GM12872 (cell line): ENCODE data around the gene WDR7.

Experiments
- CTCF ChIP-seq: IDR thresholded peaks from 3 replicates; pipeline ENCODE4 v1.5.1; 2011; ENCODE audit warnings: low read depth, mild to moderate bottlenecking, low read length, moderate library complexity; ENCODE audit not compliant: insufficient read depth

Gene WDR7

GRCh38 chr18:56952026-56952425 lies 300.9 kb downstream of the WDR7 start:
- no peak for TF ChIP-seq CTCF

- no peak for TF ChIP-seq CTCF
These were observed 302.5 kb downstream of the WDR7 start for GRCh38 chr18:56953428-56954198.

DNA sequence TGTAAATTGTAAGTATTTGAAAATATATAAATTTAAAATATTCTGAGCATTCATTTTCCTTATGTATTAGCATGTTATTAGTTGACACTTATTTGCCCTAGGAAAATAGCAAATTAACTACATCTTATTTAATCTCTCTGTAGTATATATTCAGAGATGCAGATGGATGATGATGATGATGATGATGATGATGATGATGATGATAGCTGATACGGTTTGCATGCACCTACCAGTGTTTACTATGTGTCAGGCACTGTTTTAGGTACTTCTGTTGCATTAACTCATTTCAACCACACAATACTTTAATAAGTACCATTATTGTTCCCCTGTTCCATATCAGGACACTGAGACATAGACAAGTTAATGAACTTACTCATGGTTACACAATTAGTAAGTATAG lies 304.3 kb downstream of the WDR7 start:
- TF ChIP-seq CTCF, result no peak

DNA sequence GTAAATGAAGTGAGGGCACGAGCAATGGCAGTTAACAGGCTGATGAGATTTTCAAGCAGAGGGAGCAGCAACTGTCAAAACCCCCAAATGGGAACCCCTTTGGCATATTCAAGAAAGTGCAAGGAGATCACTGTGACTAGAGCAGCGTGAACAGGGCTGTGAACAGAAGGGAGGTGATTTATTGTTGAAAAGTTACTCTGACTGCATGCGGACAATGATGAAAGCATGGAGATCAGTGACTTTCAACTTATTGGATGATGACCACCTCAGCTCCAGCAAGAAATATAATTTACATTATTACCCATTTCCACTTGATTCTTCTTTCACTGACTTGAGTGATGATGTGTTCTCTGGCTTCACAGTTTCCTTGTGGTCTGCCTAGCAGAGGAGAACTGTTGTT lies 308.0 kb downstream of the WDR7 start:
- TF ChIP-seq CTCF, result no peak

DNA sequence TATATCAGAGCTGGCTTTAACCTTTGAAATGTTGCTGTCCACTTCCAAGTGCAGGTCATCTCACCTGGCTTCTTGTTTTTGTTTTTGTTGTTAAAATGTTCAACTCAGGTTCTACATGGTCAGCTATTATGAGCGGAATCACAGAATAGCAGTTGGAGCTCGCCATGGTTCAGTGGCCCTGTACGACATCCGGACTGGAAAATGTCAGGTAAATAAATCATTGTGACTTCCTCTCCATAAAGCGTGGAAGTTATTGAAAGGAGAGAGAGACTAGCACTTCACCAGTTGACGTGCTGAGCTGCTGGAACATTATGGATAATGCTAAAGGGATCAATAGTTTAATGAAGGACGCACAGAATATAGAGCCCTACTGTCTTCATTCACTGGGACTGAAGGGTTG lies 311.2 kb downstream of the WDR7 start:
- TF ChIP-seq CTCF, result no peak

GRCh38 chr18:56967035-56967434 lies 315.9 kb downstream of the WDR7 start:
- no peak for TF ChIP-seq CTCF

DNA sequence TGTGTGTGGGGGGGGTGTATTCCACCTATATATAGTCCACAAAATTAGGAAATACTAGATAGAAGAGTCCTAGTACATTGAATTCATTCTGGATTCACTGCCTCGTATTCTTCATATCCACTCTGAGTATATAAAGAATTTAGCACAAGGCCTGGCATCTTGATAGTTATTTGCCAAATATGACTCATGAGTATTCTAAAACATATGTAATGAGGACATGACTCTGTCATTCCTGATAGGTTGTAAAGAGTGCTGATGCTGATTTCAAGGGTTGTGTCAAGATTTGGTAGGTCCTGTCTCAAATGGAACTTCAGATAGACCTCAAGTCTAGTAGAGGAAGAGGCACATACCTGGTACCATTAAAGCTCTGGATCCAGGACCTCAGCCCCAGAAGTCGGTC lies 322.3 kb downstream of the WDR7 start:
- TF ChIP-seq CTCF, result no peak
